IPS-NIHi7 (cell line): ENCODE data around the gene IFI44L.

Experiments
- DNase-seq: peaks from one replicate; pipeline ENCODE4 v3.0.0; 2012; ENCODE audit warnings: mixed read lengths; ENCODE audit errors: extremely low spot score

IFI44L gene

DNA sequence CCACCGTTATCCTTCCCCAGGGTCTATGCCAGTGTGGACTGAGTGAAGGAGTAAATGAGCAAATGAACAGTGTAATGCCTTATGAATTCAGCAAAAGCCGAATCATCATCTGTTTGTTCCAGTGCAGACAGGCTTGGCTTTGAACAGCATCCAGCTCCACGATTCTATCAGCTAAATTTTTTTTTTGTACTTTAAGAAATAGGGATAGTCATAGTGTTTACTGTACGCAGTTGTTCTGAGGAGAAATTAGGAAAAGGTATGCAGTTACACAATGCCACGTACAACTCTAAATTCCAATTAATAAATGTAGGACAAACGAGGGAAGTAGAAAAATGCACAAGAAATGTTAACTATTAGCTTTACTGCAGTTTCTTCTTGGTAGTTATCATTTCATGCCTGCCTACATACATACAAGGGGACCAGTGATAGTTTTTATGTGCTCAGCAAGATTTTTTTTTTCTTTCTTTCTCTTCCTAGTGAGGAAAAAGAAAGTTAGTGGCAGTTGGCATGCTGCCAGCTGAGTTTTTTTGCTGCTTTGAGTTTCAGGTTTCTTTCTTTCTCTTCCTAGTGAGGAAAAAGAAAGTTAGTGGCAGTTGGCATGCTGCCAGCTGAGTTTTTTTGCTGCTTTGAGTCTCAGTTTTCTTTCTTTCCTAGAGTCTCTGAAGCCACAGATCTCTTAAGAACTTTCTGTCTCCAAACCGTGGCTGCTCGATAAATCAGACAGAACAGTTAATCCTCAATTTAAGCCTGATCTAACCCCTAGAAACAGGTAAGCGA, at the start of gene IFI44L:
Gene IFI44L (plus strand): TSS at position 646 of the 777 bp plus-strand sequence. CDS start 7,468 bp downstream, outside the sequence.
- DNase-seq, result no peak

DNA sequence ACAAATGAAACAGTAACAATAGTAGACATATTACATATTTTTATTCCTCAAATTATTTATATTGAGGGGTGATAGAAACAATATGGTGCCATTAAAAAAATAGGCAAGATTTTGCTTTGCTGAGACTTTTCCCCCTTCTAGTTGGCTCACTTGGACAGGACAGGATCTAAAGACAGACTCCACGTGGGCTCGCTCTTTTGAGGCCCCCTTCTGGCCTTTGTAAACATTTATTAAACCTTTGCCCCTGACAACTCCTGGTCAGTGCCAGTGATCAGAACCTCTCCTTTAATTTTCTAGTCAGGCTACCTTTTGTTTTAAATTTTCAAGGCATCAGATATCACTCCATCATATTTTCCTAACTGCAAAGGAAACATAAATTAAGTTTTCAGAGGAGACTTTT, 49.7 kb upstream of the IFI44L start:
- DNase-seq, result peak; percentile 18

DNA sequence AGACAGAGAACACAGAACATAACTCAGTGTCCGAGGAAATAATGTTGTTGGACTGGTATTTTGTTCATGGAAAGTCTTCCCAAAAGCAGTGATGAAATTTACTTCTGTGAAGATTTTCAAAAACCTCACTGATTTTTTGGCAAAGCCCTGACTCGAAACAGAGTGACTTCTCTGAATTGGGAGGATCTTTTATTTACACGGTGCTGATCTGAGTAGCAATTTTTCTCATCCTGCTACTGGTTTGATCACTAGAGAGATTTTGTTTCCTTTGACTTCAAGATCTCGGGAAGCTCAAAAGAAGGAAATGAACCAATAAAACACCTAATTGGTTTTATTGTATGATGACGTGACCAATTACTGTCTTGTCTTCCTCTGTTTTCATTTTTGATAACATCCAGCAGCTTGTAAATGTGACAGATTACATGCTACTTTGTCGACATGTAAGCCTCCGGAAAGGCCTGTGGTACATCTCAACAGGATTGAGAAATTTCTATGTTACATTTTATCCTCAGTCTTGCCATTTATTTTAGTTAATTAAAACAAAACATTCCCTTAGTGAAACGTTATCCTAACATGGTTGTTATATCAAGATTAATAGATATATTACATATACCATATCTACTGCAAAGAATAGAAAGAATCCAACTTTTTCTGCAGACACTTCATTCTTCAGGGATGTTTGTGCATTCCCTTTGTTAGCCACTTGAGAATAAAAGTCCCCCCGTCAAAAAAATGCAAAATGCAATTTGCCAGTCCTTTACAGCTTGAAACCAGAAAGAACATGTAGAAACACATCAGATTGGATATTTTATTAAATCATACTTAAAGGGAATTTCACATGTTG, 42.8 kb upstream of the IFI44L start:
- no peak for DNase-seq

DNA sequence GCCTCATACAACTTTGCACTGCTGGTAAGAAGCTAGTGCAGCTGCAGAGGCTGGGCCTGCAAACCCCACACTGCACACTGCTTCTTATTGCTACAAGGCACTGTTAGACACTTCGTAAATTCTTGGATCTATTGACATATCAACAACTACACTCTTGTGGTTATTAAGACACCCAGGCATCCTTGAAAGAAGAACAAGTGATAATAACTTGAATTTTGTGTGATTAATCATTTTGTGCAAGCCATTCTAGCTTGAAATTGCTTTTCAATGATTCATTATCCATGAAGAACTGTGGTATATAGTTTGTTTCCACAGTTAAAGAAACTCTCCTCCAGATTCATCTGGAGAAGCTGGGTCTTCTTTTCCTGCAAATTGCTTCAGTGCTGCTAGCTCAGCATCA, 33.7 kb upstream of the IFI44L start:
- no peak for DNase-seq

DNA sequence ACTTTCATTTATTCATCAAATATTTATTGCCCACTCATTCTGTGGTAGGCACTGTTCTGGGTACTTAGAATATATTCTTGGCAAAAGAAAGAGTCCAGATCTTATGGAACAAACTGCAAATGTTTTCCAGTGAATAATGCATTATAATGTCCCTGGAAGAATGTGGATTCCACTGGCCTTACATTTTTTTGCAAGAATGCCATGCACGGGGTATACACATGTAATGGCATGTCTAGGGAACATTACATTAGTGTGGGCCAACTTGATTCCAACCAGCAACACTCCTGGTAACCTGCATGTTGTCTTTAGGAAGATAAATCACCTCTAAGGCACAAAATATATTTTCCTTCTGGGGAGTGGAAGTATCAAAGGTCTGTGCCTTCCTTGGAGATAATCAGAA, 33.0 kb upstream of the IFI44L start:
- no peak for DNase-seq

DNA sequence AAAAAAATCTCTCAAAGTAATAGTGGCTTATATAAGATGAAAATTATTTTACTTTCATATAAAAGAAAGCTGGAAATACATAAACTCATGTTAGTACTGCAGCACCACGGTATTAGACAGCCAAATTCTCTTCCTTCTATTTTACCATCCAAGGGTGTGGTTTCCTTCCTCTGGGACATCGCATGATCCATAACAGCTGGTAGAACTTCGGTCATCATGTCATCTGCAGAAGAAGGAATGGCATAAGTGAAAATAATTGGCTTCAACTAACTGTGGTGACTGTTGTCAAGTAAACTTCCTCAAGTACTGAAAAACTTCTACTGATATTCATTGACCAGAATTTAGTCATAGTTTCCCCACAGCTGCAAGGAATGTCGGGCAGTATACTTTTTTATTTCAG, 28.3 kb upstream of the IFI44L start:
- no peak for DNase-seq

DNA sequence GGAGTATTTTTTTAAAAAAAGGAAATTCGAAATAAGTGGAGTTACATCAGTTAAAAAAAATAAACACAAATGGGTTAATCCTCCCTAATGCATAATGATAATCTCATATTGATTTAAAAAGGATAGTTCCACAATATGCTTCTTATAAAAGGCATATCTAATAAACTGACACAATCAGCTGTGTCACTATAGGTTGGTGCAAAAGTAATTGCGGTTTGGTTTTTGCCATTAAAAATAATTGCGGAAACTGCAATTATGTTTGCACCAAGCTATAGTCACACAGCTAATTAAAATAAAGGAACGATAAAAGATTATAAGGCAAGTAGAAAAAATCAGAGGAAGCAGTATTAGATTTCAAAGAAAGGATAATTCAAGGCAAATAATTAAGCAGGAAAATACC, 21.0 kb upstream of the IFI44L start:
- no peak for DNase-seq

DNA sequence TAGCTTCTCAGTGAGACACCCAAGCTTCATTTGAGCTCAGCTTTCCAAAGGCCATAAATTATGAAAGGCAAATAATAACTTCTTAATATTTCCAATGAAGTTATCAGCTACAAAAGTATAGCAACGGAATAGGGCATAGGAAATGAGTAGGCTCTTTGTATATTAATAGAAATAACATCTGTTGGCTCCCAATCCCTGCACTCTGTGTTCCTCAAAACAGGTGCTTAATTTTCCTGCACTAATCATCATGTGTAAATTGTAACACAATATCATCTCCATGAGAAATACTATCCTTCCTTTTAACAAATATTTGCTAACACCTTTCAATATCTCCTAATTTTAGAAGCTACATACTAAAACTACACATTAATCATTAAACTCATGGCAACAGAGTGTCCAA, 19.2 kb upstream of the IFI44L start:
- no peak for DNase-seq

DNA sequence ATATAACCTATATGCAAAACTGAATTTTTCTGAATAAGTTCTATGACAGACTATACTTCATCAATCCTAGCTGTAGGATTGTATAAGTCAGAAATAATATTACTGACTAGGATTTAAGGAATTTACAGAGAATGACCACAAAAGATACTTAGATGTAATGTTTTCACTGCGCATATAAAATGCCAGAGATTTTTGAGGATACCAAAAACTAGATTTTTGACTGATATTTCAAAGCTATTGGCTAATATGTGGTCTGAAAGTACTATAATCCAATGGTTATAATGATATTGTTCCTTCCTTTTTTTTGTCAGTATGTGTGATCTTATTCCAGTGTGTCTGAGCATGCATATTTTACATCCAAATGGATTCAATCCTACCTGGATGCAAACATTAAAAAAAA, 17.0 kb upstream of the IFI44L start:
- no peak for DNase-seq

DNA sequence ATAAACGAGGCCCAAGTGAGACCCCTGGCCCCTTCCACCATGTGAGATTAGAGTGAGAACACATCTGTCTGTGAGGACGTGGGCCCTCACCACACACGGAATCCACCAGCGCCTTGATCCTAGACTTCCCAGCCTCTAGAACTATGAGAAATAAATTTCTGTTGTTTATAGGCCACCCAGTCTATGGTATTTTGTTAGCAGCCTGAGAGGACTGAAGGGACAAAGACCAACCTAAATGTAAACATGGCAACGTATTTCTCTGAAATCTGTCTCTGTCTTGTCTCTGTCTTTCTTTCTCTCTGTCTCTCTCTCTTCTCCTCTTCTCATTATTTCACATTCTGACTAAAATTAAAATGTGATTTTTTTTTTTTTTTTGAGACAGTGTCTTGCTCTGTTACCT, 15.6 kb upstream of the IFI44L start:
- DNase-seq, result no peak

DNA sequence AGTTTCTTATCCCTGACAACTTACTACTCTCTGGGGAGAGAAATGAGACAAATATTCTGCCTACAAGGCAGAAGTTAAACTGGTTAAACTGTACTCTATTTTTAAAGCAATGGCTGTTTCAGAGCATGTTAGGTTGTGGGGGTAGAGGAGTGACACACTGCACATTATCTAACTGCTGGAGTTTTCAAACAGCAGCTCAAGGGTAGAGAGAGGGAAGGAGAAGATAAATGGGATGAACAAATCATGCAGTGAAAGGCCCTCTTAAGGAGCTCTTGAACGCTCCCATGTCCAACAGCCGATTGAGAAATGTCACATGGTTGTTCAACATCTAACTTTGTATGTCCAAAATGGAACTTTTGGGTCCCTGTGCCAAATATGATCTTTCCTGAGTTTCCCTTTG, 14.0 kb upstream of the IFI44L start:
- DNase-seq, result no peak

DNA sequence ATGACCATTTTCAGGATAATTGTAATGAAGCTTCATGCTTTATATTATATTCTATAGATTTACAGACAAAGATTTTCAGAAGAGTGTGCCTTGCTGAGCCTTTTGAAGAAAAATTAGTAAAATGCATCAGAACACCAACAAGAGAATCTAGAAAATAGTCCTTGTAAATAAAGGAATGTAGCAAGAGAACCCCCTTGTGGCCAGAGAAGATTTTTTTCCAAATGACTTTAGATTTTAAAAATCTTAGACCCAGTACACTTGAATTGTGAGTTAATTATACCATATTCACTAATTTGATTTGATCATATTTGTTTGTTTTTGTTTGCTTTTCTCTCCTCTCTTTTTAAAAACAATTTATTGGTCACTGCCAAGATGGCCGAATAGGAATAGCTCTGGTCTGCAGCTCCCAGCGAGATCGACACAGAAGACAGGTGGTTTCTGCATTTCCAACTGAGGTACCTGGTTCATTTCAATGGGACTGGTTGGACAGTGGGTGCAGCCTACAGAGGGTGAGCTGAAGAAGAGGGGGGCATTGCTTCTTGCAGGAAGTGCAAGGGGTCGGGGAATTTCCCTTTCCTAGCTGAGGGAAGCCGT, 12.8 kb upstream of the IFI44L start:
- DNase-seq, result peak; percentile 13

DNA sequence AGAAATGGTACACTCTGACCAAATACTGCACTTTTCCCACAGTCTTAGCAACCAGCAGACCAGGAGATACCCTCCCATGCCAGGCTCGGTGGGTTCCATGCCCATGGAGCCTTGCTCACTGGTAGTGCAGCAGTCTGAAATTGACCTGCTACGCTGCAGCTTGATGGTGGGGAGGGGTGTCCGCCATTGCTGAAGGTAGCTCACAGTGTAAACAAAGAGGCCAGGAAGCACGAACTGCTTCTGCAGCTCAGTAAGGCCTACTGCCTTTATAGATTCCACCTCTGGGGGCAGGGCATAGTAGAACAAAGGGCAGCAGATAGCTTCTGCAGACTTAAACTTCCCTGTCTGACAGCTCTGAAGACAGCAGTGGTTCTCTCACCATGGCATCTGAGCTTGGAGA, 12.3 kb upstream of the IFI44L start:
- DNase-seq, result no peak

DNA sequence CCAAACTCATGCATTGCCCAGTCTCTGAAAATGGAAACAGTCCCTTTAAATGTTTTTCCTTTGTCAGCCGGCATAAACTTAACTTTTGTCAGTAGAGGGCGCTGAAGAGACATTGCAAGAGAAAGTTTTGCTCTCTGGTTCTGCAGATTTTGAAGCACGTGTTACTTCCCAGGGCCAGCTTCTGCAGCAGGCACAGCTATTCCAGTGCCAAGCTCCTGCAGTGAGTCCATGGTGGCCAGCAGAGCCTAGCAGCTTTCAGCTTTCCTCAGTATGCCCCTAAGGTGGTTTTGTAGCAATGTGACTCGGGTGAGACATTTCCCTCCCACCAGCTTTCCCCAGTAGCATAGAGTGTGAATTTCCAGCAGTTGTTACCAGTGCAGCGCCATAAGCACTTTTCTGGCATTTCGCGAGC, 2.6 kb upstream of the IFI44L start:
- DNase-seq, result peak; percentile 68

DNA sequence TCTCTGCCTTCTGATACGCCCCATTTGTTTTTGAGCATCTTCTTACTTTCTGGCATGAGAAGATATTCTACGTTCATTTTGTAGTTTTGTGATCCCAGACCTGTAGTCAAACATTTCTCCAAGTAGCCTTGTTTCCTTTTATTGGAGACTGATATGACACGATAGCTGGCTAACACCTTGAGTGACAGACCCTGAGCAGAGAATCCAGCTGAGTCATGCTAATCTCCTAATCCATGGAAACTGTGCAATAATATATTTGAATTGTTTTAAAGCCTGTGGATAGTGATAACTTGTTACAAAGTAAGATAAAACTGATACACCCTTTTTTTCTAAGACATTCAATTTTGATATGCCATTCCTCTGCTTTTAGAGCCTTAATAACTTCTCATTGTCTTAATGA, 1.2 kb upstream of the IFI44L start:
- DNase-seq, result no peak

DNA sequence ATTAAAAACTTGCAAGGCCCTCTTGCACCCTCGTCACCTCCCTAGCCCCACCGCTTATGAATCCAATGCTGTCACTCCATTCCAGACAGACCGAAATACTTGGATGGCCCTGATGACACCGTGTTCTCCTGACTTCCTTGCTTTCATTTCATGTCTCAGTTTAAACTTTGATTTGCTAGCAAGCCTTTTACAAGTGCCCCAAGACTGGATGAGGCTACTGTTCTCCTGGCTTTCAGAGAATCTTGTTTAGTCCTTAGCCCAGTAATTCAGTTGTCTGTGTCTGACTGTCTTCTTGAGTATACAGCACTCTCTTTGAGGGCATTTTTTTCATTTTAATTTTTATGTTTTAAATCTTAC, 824 bp upstream of the IFI44L start:
- no peak for DNase-seq

DNA sequence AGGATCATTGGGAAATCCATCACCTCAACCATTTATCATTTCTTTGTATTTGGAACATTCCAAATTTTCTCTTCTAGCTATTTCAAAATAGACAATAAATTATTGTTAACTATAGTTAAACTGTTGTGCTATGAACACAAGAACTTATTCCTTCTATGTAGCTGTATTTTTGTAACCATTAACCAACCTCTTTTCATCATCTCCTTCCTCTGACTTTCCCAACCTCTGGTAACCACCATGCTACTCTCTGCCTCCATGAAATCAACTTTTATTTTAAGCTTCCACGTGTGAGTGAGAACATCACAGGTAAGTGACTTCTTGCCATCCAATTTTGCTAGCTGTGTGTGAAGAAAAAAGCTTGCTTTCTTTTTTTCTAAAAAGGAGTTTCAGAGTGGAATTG, 418 bp downstream of the IFI44L start:
- no peak for DNase-seq

DNA sequence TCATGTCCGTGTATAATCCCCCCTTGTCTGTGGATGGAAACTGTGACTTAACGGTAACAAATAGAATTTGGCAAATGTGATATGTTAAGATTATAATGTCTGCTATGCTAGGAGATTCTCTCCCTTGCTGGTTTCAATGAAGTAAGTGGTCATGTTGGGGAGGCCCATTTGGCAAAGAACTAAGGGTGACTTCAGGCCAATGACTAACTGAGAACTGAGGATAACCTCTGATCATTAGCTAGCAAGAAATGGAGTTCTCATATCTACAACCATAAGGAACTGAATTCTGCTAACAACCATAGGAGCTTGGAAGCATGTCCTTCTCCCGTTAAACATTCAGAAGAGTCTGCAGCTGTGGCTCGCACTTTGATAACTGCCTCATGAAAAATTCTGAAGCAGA, 2.3 kb downstream of the IFI44L start:
- DNase-seq, result no peak

DNA sequence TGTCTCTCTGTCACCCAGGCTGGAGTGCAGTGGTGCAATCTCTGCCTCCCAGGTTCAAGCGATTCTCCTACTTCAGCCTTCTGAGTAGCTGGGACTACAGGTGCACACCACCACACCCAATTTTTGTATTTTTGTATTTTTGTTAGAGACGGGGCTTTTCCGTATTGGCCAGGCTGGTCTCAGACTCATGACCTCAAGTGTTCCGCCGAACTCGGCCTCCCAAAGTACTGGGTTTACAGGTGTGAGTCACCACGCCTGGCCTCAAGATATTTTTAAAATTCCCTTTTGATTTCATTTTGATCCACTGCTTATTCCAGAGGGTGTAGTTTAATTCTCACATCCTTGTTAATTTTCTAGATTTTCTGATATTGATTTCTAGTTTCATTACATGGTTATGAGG, 3.8 kb downstream of the IFI44L start:
- DNase-seq, result no peak

DNA sequence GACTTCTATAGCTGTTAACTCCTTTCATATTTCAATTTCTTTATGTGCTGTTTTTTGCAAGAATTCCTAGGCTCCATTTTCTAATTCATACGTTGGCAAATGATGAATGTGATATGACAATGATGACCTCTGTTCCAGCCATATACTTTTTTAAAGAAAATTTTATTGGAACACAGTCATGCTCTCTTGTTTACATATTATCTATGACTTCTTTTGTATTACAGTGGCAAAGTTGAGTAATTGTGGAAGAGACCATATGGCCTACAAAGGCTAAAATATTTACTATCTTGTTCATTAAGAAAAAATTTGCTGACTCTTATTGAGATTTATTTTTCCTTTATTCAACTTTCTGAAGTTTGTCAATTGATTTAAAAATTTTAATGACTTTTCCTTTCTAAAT, 7.1 kb downstream of the IFI44L start:
- DNase-seq, result no peak

DNA sequence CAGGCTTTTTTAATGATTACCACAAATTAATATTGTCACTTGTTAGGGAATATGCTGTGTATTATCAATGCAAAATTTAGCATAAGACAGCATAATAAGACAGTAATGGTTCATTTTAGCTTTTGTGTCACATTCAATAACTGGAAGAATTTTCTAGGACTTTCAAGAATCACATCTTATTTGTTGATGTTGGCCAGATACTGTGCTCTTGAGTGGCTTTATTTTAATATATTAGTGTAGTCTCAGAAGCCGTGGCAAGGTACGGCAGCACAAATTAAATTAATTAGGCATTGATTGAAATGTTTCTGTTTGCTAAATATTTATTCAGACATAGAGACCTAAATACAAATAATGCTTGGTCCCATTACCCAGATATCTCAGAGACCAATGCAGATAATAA, 10.4 kb downstream of the IFI44L start:
- DNase-seq, result no peak

DNA sequence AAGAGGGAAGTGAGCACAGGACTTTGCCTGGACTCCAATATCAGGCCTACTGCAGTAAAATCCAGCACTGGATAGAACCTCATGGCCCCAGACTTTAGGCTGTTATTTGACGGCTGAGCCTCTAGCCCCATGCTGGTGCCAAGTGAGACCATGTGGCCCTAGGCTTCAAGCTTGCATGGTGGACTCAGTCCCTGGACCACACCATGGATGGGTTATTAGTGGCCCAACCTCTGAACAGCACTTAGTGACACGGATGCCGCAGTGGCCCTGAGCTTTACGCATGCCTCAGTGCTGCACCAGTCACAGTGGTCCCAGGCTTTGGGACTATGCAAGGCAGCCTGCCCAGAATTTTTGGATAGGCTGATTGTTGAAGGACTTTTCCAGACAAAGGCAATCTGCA, 13.0 kb downstream of the IFI44L start:
- DNase-seq, result no peak

DNA sequence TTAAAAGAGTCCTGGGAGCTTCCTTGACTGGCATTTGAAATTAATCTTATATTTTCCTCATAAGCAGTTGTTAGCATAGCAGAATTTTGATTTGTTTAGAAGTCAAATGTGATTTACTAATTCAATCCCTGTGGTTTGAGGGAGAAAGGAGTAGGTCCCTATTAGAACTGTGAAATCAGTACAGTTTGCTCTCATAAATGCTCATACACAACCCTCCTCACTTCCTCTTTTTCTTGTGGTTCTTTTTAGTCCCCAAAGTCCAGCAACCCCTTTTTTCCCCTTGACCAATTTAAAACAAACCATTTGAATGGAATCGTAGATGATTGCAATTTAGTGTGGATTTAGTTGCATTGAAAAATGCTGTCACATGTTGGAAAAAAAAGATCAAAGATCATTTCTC, 20.2 kb downstream of the IFI44L start:
- no peak for DNase-seq
